ENCODE data around the gene MTARC2. TPM values are rescaled to one million over a fixed set of nuclear protein-coding genes. Genes with fewer than 3 reads are reported as not detected.

Gene MTARC2
- total and polyA plus RNA-seq, 2 of the 13 experiments (the other 11 are each of a cell fraction or from before 2014, with no cell fraction given) = 8.5 to 10.1 TPM

- TF ChIP-seq CBFB (CRISPR knock-in tag; IDR thresholded peaks at IDR 0.05) (0 out of 2 replicates have a peak, but pooled peaks have one; percentile 28), TAF15 (IDR thresholded peaks at IDR 0.05; ENCODE audit: low read depth, low read length, poor library complexity, severe bottlenecking) (peak; percentile 26), PCBP1 (IDR thresholded peaks at IDR 0.05; ENCODE audit: borderline replicate concordance, low read depth, low read length) (no peak), NFIB (CRISPR knock-in tag; IDR thresholded peaks at IDR 0.05; ENCODE audit: borderline replicate concordance) (no peak), AKNA (CRISPR knock-in tag; IDR thresholded peaks at IDR 0.05; ENCODE audit: borderline replicate concordance) (no peak), HNF4A (CRISPR knock-in tag; IDR thresholded peaks at IDR 0.05) (peak; percentile 76), FOXO1 (CRISPR knock-in tag; IDR thresholded peaks at IDR 0.05) (peak; percentile 26; the same call in 1 of the 2 replicates), ZNF460 (CRISPR knock-in tag; IDR thresholded peaks at IDR 0.05; ENCODE audit: borderline replicate concordance) (no peak), HINFP (CRISPR knock-in tag; IDR thresholded peaks at IDR 0.05; ENCODE audit: low read depth) (0 out of 2 replicates have a peak, but pooled peaks have one; percentile 23), ZFP36 (IDR thresholded peaks at IDR 0.05; ENCODE audit: borderline replicate concordance, low read depth, low read length, partially characterized antibody) (no peak), ZNF12 (CRISPR knock-in tag; IDR thresholded peaks at IDR 0.05) (0 out of 2 replicates have a peak, but pooled peaks have one; percentile 10), ZNF225 (CRISPR knock-in tag; IDR thresholded peaks at IDR 0.05) (peak; percentile 35; the same call in 1 of the 2 replicates), GATA4 (IDR thresholded peaks at IDR 0.05; ENCODE audit: borderline replicate concordance, low read depth) (peak; percentile 69; the same call in 1 of the 2 replicates), ZBTB21 (CRISPR knock-in tag; IDR thresholded peaks at IDR 0.05) (no peak), KMT2B (CRISPR knock-in tag; IDR thresholded peaks at IDR 0.05) (peak; percentile 61), KDM2A (CRISPR knock-in tag; IDR thresholded peaks at IDR 0.05; ENCODE audit: borderline replicate concordance, low read depth) (peak; percentile 83; the same call in 1 of the 2 replicates), SMYD3 (CRISPR knock-in tag; IDR thresholded peaks at IDR 0.05) (no peak), ZNF138 (CRISPR knock-in tag; IDR thresholded peaks at IDR 0.05; ENCODE audit: low read depth) (no peak), TARDBP (CRISPR knock-in tag; IDR thresholded peaks at IDR 0.05) (peak; percentile 44; the same call in 1 of the 2 replicates), ZNF710 (CRISPR knock-in tag; IDR thresholded peaks at IDR 0.05; ENCODE audit: borderline replicate concordance) (no peak), ZNF335 (CRISPR knock-in tag; IDR thresholded peaks at IDR 0.05) (no peak)
Observed at GRCh38 chr1:220786337-220787068, 38.4 kb downstream of the MTARC2 start, which contains the start of gene MTARC1 (continued).

Data from HepG2 (cell line).